Measurements from ENCODE around the gene FAXDC2.

Gene FAXDC2

DNA sequence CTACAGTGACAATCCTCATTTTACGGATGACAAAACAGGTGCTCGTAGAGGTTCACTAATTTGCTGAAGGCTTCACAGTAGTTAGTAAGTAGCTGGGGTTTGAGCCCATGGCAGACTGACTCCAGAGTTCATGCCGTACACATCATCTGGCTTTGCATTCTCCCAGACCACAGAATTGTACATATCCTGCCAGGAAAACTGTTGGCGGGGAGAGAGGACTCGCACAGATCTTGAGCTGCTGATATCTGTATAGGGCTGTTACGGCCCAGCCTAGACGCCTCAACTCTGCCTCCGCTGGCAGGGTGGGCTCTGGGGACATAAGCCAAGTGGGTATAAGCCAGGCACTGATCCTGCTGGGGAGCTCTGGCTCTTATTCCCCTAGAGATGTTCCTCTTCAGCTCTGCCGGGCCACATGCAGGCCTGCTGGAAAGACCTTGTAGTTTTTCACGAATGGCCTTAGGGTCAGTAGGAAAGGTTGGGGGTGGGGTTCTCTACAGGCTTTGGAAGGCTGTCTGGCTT lies 79.0 kb downstream of the FAXDC2 start:
- no peaks in the 10 kb centered on the region for H3K27me3 ChIP-seq (replicated peaks)
- peak; percentile 87 for DNase-seq
- H3K4me3 ChIP-seq (ENCODE audit: low read depth, low read length), result no peak overlapping the region
- H3K27ac ChIP-seq, result peak overlapping the region; percentile 65
- H3K36me3 ChIP-seq (replicated peaks), result no peaks in the 10 kb centered on the region
- TF ChIP-seq, protein P1, sequence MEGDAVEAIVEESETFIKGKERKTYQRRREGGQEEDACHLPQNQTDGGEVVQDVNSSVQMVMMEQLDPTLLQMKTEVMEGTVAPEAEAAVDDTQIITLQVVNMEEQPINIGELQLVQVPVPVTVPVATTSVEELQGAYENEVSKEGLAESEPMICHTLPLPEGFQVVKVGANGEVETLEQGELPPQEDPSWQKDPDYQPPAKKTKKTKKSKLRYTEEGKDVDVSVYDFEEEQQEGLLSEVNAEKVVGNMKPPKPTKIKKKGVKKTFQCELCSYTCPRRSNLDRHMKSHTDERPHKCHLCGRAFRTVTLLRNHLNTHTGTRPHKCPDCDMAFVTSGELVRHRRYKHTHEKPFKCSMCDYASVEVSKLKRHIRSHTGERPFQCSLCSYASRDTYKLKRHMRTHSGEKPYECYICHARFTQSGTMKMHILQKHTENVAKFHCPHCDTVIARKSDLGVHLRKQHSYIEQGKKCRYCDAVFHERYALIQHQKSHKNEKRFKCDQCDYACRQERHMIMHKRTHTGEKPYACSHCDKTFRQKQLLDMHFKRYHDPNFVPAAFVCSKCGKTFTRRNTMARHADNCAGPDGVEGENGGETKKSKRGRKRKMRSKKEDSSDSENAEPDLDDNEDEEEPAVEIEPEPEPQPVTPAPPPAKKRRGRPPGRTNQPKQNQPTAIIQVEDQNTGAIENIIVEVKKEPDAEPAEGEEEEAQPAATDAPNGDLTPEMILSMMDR (IDR thresholded peaks at IDR 0.05; ENCODE audit: low read depth, low read length, missing control alignments), result peak; percentile 29
- in situ Hi-C loops (cut with HindIII; ENCODE audit: low pct_ligation_motif_present, low sequenced_read_pairs), result no loop called here

DNA sequence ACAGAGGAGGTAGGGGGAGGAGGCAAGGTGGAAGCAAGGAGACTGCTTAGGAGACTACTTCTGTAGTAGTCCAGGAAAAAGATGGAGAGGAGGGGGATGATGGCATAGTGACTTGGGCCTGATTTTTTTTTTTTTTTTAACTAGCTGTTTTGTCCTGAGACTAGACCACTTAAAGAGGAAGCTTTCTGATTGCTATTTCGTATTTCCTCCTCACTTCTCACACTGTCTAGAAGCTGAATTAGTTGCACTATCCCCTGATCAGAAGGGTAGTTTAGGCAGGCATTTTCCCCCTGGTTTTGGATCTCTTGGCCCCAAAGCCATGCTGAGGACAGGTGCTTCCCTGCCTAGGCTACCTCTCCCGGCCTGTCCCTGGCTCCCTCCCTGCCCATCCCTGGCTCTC lies 80.3 kb downstream of the FAXDC2 start:
- no peak overlapping the region for H3K27ac ChIP-seq
- no peak for DNase-seq
- in situ Hi-C loops (cut with HindIII; ENCODE audit: low pct_ligation_motif_present, low sequenced_read_pairs), result no loop called here
- no peak overlapping the region for H3K4me3 ChIP-seq (ENCODE audit: low read depth, low read length)
- no peaks in the 10 kb centered on the region for H3K36me3 ChIP-seq (replicated peaks)
- TF ChIP-seq, protein P1 (IDR thresholded peaks at IDR 0.05; ENCODE audit: low read depth, low read length, missing control alignments), result no peak
- no peaks in the 10 kb centered on the region for H3K27me3 ChIP-seq (replicated peaks)

Measured in brain microvascular endothelial cell (primary cell).